GM23338 (cell line): ENCODE data around the gene EPHB1. TPM values are rescaled to one million over a fixed set of nuclear protein-coding genes. Genes with fewer than 3 reads are reported as not detected.

Source experiments
- ATAC-seq: fragments of 200-7000 bp; cut with Tn5 transposase; 3 replicates; pipeline ENCODE4 v1.9.1; 2020
- DNase-seq: peaks from one replicate; pipeline ENCODE4 v3.0.0-alpha.2; 2015; ENCODE audit warnings: low spot score
- H2AFZ ChIP-seq: fragments of 200-600 bp; sonication (generic); 2 replicates; pipeline ENCODE4 v1.8.0; 2016; ENCODE audit warnings: antibody characterized with exemption, mild to moderate bottlenecking, moderate library complexity
- H3F3A ChIP-seq: fragments of 200-600 bp; sonication (generic); replicated peaks from 2 replicates; pipeline ENCODE4 v1.8.0; 2017; ENCODE audit warnings: antibody characterized with exemption, mixed run types, low read depth
- H3K27ac ChIP-seq: fragments of 200-600 bp; sonication (generic); 2 replicates; pipeline ENCODE4 v1.6.1; 2016; ENCODE audit warnings: low read depth
- H3K27me3 ChIP-seq: fragments of 200-600 bp; sonication (generic); 2 replicates; pipeline ENCODE4 v1.8.0; 2016; ENCODE audit warnings: mild to moderate bottlenecking, mixed run types, moderate library complexity; ENCODE audit not compliant: insufficient read depth
- H3K36me3 ChIP-seq: fragments of 200-600 bp; sonication (generic); 2 replicates; pipeline ENCODE4 v1.8.0; 2016; ENCODE audit warnings: mild to moderate bottlenecking; ENCODE audit not compliant: insufficient read depth
- H3K4me1 ChIP-seq: fragments of 200-600 bp; sonication (generic); 2 replicates; pipeline ENCODE4 v1.8.0; 2016; ENCODE audit warnings: mild to moderate bottlenecking, moderate library complexity; ENCODE audit not compliant: insufficient read depth
- H3K4me2 ChIP-seq: fragments of 200-600 bp; sonication (generic); 2 replicates; pipeline ENCODE4 v1.7.1; 2017; ENCODE audit warnings: mixed run types
- H3K4me3 ChIP-seq: fragments of 200-600 bp; sonication (generic); 2 replicates; pipeline ENCODE4 v1.6.1; 2016; ENCODE audit warnings: mixed run types
- H3K79me2 ChIP-seq: fragments of 200-600 bp; sonication (generic); replicated peaks from 2 replicates; pipeline ENCODE4 v1.8.0; 2017; ENCODE audit warnings: mild to moderate bottlenecking; ENCODE audit not compliant: insufficient read depth
- H3K9me2 ChIP-seq: fragments of 200-600 bp; sonication (generic); 2 replicates; pipeline ENCODE4 v1.8.0; 2017; ENCODE audit not compliant: insufficient read depth
- H4K20me1 ChIP-seq: fragments of 200-600 bp; sonication (generic); replicated peaks from 2 replicates; pipeline ENCODE4 v1.8.0; 2017; ENCODE audit warnings: mild to moderate bottlenecking; ENCODE audit not compliant: insufficient read depth
- H3K27ac Mint-ChIP-seq: 2 replicates; pipeline ENCODE4 v1.8.0; 2020; ENCODE audit warnings: inconsistent platforms, mild to moderate bottlenecking, moderate library complexity, mixed read lengths
- H3K27me3 Mint-ChIP-seq: 3 replicates; pipeline ENCODE4 v1.8.0; 2022; ENCODE audit warnings: low read depth, mild to moderate bottlenecking, moderate library complexity, mixed read lengths, inconsistent platforms; ENCODE audit not compliant: insufficient read depth, poor library complexity
- H3K36me3 Mint-ChIP-seq: 3 replicates; pipeline ENCODE4 v1.8.0; 2021; ENCODE audit warnings: low read depth, mild to moderate bottlenecking, inconsistent platforms, moderate library complexity, mixed read lengths
- H3K4me1 Mint-ChIP-seq: 3 replicates; pipeline ENCODE4 v1.8.0; 2020; ENCODE audit warnings: mild to moderate bottlenecking, inconsistent platforms, mixed read lengths
- H3K4me3 Mint-ChIP-seq: 3 replicates; pipeline ENCODE4 v1.8.0; 2021; ENCODE audit warnings: moderate library complexity, mild to moderate bottlenecking, inconsistent platforms, mixed read lengths
- H3K9me3 Mint-ChIP-seq: 3 replicates; pipeline ENCODE4 v1.8.0; 2020; ENCODE audit warnings: moderate library complexity, mild to moderate bottlenecking, inconsistent platforms, mixed read lengths
- CREB1 ChIP-seq: fragments of 250-450 bp; sonication (Bioruptor Pico); IDR thresholded peaks from 2 replicates; pipeline ENCODE4 v1.5.0; 2020; ENCODE audit warnings: low read depth, mild to moderate bottlenecking, moderate library complexity
- CTCF ChIP-seq, 2 experiments: fragments of 200-600 bp in 1 of 2; sonication (generic) in 1 of 2; conservative IDR thresholded peaks; 2 replicates each; pipeline versions ENCODE4 v1.5.1 to v1.6.1; 2016 to 2017; ENCODE audit warnings: antibody characterized with exemption in 2 of 2, low read depth in 2 of 2, mild to moderate bottlenecking in 2 of 2, moderate library complexity in 1 of 2
- ETS1 ChIP-seq: IDR thresholded peaks from 2 replicates; pipeline ENCODE4 v1.6.1; 2016; ENCODE audit warnings: antibody characterized with exemption
- EZH2 ChIP-seq: fragments of 200-600 bp; sonication (generic); IDR thresholded peaks from one replicate; pipeline ENCODE4 v1.8.0; 2017; ENCODE audit warnings: antibody characterized with exemption, mild to moderate bottlenecking, low read depth; ENCODE audit not compliant: unreplicated experiment
- EZH2phosphoT487 ChIP-seq: fragments of 200-600 bp; sonication (generic); IDR thresholded peaks from one replicate; pipeline ENCODE4 v1.8.1; 2018; ENCODE audit warnings: antibody characterized with exemption; ENCODE audit not compliant: unreplicated experiment
- JUNB ChIP-seq: IDR thresholded peaks from one replicate; pipeline ENCODE4 v1.6.1; 2016; ENCODE audit warnings: antibody characterized with exemption; ENCODE audit not compliant: unreplicated experiment
- NANOG ChIP-seq: IDR thresholded peaks from 2 replicates; pipeline ENCODE4 v1.6.1; 2016; ENCODE audit warnings: antibody characterized with exemption, borderline replicate concordance
- POLR2AphosphoS5 ChIP-seq: IDR thresholded peaks from 2 replicates; pipeline ENCODE4 v1.6.1; 2016; ENCODE audit warnings: antibody characterized with exemption, low read depth
- REST ChIP-seq: IDR thresholded peaks from one replicate; pipeline ENCODE4 v1.6.1; 2018; ENCODE audit warnings: antibody characterized with exemption; ENCODE audit not compliant: unreplicated experiment
- STAT1 ChIP-seq: IDR thresholded peaks from one replicate; pipeline ENCODE4 v1.6.1; 2016; ENCODE audit warnings: antibody characterized with exemption; ENCODE audit not compliant: unreplicated experiment
- ZNF114 ChIP-seq: fragments of 250-450 bp; sonication (Bioruptor Pico); IDR thresholded peaks from 2 replicates; pipeline ENCODE4 v1.5.0; 2020; ENCODE audit warnings: mild to moderate bottlenecking, moderate library complexity
- ZNF462 ChIP-seq: fragments of 250-450 bp; sonication (Bioruptor Pico); IDR thresholded peaks from 2 replicates; pipeline ENCODE4 v1.5.0; 2020; ENCODE audit warnings: mild to moderate bottlenecking, moderate library complexity
- polyA plus RNA-seq: library from polyadenylated mRNA; unstranded; fragments of >200 nt; fragmentation: Nextera tagmentation; extraction: Ambion mirVana; gene quantifications from 2 replicates; pipeline ENCODE4 v1.2.1, GENCODE V29; 2016
- total RNA-seq: library from RNA; depleted of rRNA; stranded (reverse); fragments of >200 nt; shearing (Covaris generic); gene quantifications from 2 replicates; pipeline ENCODE4 v1.2.3, GENCODE V29; 2014

The EPHB1 gene
- total and polyA plus RNA-seq, 2 experiments from 2014 or later, result 2.7 to 5.2 TPM

GRCh38 chr3:134751831-134752230 lies 43.2 kb upstream of the EPHB1 start:
- H3K27me3 ChIP-seq, result no peaks in the 10 kb centered on the region
- H3K4me3 ChIP-seq, result no peak overlapping the region
- no peak overlapping the region for H3K4me2 ChIP-seq
- Mint-ChIP-seq H3K4me3 (no peak overlapping the region), H3K36me3 (no peaks in the 10 kb centered on the region), H3K27me3 (peaks cover 4% of the 10 kb centered on the region), H3K4me1 (no peaks in the 10 kb centered on the region; the same call in 2 of the 3 replicates), H3K9me3 (no peaks in the 10 kb centered on the region), H3K27ac (no peak overlapping the region)
- H3K79me2 ChIP-seq, result no peaks in the 10 kb centered on the region
- no peaks in the 10 kb centered on the region for H3K36me3 ChIP-seq
- no peak for DNase-seq
- no peaks in the 10 kb centered on the region for H4K20me1 ChIP-seq
- H3F3A ChIP-seq, result no peaks in the 10 kb centered on the region
- H2AFZ ChIP-seq, result no peak overlapping the region
- no peak overlapping the region for H3K27ac ChIP-seq
- ATAC-seq, result no peak
- no peaks in the 10 kb centered on the region for H3K4me1 ChIP-seq
- TF ChIP-seq EZH2phosphoT487, result no peak
- TF ChIP-seq POLR2AphosphoS5, result no peak
- no peak for TF ChIP-seq CTCF (conservative IDR thresholded peaks at IDR 0.05; ENCODE audit: low read depth in 2 of 2)
- no peak for TF ChIP-seq ETS1
- TF ChIP-seq JUNB, result no peak
- no peak for TF ChIP-seq ZNF114 (CRISPR knock-in tag)
- no peak for TF ChIP-seq CREB1
- no peak for TF ChIP-seq EZH2
- no peak for TF ChIP-seq STAT1
- TF ChIP-seq NANOG, result no peak
- TF ChIP-seq REST, result no peak
- TF ChIP-seq ZNF462 (CRISPR knock-in tag), result no peak
- H3K9me2 ChIP-seq, result no peaks in the 10 kb centered on the region; the same call in 1 of the 2 replicates
